ENCODE results near the gene CLEC7A.

DNA sequence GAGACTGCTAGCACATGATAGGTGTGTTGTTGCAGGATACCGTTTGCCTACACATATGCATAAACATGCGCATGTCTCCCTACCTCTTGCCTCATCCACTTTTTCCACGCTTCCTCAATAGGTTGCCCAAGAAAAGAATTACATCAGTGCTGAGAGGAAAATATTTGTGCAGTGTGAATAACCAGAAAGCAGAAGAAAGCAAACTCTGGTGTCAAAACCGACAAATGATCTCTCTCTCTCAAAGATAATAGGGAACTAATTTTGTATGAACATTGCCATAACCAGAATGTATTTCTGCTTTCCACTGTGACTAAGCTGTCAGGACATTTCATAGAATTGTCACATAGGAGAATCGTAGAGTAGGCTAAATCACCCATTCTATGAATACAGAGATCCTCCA, 1.3 kb downstream of the CLEC7A start:
- no peak for TF ChIP-seq CTCF (tag by site-specific recombination; IDR thresholded peaks at IDR 0.05)
- TF ChIP-seq ZNF133 (tag by site-specific recombination; IDR thresholded peaks at IDR 0.05) = no peak
- TF ChIP-seq, protein P1, sequence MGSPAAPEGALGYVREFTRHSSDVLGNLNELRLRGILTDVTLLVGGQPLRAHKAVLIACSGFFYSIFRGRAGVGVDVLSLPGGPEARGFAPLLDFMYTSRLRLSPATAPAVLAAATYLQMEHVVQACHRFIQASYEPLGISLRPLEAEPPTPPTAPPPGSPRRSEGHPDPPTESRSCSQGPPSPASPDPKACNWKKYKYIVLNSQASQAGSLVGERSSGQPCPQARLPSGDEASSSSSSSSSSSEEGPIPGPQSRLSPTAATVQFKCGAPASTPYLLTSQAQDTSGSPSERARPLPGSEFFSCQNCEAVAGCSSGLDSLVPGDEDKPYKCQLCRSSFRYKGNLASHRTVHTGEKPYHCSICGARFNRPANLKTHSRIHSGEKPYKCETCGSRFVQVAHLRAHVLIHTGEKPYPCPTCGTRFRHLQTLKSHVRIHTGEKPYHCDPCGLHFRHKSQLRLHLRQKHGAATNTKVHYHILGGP (tag by site-specific recombination; IDR thresholded peaks at IDR 0.05) = no peak
- TF ChIP-seq ZNF549 (tag by site-specific recombination; IDR thresholded peaks at IDR 0.05) = no peak
